GM18951 (cell line): ENCODE data around the gene ARHGEF26.

ENCODE experiments used
- POLR2A ChIP-seq: IDR thresholded peaks from 4 replicates; pipeline ENCODE4 v1.6.1; 2011; ENCODE audit warnings: mild to moderate bottlenecking; ENCODE audit not compliant: insufficient read length, insufficient read depth; ENCODE audit errors: extremely low read depth
- in situ Hi-C: fragments of 300-500 bp; cut with MboI; formaldehyde crosslinking; loops from one replicate; pipeline ENCODE4 v1.12.0; 2022; ENCODE audit warnings: low sequenced_read_pairs, mixed read lengths, inconsistent platforms; ENCODE audit not compliant: unreplicated experiment

ARHGEF26 gene

DNA sequence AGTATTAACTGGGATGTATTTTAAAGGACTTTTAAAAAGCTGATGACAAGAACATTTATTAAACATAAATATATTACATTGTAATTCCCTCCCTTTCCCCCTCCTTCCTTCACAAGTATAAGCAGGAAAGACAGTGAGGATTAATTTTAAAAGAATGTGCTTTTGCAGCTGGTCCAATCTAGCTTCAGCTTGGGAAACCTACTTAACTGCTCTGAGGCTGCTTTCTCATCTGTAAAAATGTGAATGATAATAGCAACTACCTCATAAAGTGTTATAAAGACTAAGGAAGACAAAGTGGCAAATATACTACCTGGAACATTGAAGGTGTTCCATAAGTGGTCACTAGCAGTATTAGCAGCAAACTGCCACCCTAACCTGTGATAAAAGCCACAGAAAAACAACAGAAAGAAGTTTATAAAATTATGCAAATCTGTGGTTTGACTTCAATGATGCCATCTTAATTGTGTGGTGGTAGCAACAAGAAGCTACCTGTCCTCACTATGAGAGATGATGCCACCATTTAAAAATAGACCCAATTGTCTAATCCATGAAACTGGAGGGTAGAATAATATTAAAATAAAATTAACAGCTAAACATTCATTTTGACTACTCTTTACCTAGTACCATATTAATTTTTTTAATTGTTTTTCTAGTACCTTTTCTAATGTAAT, 183.1 kb downstream of the ARHGEF26 start:
- TF ChIP-seq POLR2A = no peak
- in situ Hi-C loops = no loop called here

DNA sequence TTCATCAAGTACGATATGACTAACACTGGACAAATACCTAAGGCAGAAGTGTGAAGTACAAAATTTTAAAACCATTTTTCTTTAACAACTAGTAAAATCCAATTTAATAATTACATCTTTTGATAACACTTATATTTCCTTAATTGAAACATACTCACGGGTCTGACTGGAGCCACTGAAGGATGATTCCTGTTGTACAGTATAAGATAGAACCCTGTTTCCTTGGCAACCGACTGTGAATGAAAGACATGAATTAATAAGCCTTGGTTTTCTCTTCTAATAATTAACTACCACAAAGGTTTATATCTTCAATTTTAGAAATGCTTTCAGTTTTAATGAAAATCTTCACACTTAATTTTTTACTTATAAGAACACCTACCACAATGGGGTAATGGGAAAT, 183.7 kb downstream of the ARHGEF26 start:
- in situ Hi-C loops = no loop called here
- TF ChIP-seq POLR2A = no peak

- in situ Hi-C loops = no loop called here
Measured at GRCh38 chr3:154307363-154307762, 186.2 kb downstream of the ARHGEF26 start.

More at GRCh38 chr3:154307363-154307762, 186.2 kb downstream of the ARHGEF26 start:
- no peak for TF ChIP-seq POLR2A
